CD4-positive, alpha-beta T cell (primary cell): ENCODE results near the gene TNS3. TPM values are rescaled to one million over a fixed set of nuclear protein-coding genes. Genes with fewer than 3 reads are reported as not detected.
"Not testable (repeated sequence)": the region's sequence is repeated elsewhere in the genome, so short reads cannot be mapped to it uniquely, and the experiment has no call there.

Experiments used
- ATAC-seq: fragments of 200-7000 bp; cut with Tn5 transposase; one replicate; pipeline ENCODE4 v1.10.0; 2022; ENCODE audit warnings: mild to moderate bottlenecking; ENCODE audit not compliant: poor library complexity
- CTCF ChIA-PET: fragments of 350-600 bp; sonication (Branson Sonifier 250); formaldehyde crosslinking; loops from one replicate; lab custom pipeline; 2021; ENCODE audit warnings: antibody characterized with exemption, inconsistent platforms; lab: Charles Lee
- POLR2A ChIA-PET: fragments of 350-600 bp; sonication (Branson Sonifier 250); formaldehyde crosslinking; loops from one replicate; lab custom pipeline; 2021; ENCODE audit warnings: antibody characterized with exemption, inconsistent platforms; lab: Charles Lee
- DNase-seq, 14 experiments: peaks; one replicate each; pipeline ENCODE4 v3.0.0-alpha.2; 2013 to 2020; ENCODE audit warnings: mixed read lengths in 2 of 14
- H3K27ac ChIP-seq, 2 donors: one replicate each; pipeline versions ENCODE4 v1.5.1 to v1.7.0; 2013; ENCODE audit warnings: low read length in 2 of 2, low read depth in 1 of 2, mild to moderate bottlenecking in 1 of 2
- H3K27me3 ChIP-seq, 2 experiments: 1 replicate in 1 of 2; 2 replicates in 1 of 2; pipeline versions ENCODE4 v1.6.1 to v1.7.0; 2013; ENCODE audit warnings: low read length in 2 of 2, control low read depth in 1 of 2, mild to moderate bottlenecking in 1 of 2, moderate library complexity in 1 of 2; ENCODE audit not compliant: insufficient read depth in 2 of 2, control insufficient read depth in 1 of 2
- H3K36me3 ChIP-seq: one replicate; pipeline ENCODE4 v1.6.1; 2013; ENCODE audit warnings: low read length, control low read depth; ENCODE audit not compliant: insufficient read depth
- H3K4me1 ChIP-seq: one replicate; pipeline ENCODE4 v1.6.1; 2013; ENCODE audit warnings: low read length, control low read depth; ENCODE audit not compliant: insufficient read depth
- H3K4me3 ChIP-seq: one replicate; pipeline ENCODE4 v1.5.1; 2013; ENCODE audit warnings: mild to moderate bottlenecking, low read length, moderate library complexity
- H3K9me3 ChIP-seq, 2 experiments: 1 replicate in 1 of 2; 2 replicates in 1 of 2; pipeline versions ENCODE4 v1.6.1 to v1.7.0; 2013; ENCODE audit warnings: low read length in 2 of 2, mild to moderate bottlenecking in 2 of 2, control low read depth in 1 of 2, moderate library complexity in 1 of 2; ENCODE audit not compliant: control insufficient read depth in 1 of 2, insufficient read depth in 1 of 2
- H3K27ac Mint-ChIP-seq: one replicate; pipeline ENCODE4 v1.8.0; 2020; ENCODE audit warnings: mixed read lengths
- H3K27me3 Mint-ChIP-seq: one replicate; pipeline ENCODE4 v1.8.0; 2021; ENCODE audit warnings: mixed read lengths
- H3K36me3 Mint-ChIP-seq: one replicate; pipeline ENCODE4 v1.8.0; 2021; ENCODE audit warnings: low read depth, mixed read lengths
- H3K4me1 Mint-ChIP-seq: one replicate; pipeline ENCODE4 v1.8.0; 2021; ENCODE audit warnings: low read depth, mixed read lengths
- H3K4me3 Mint-ChIP-seq: one replicate; pipeline ENCODE4 v1.8.0; 2020; ENCODE audit warnings: mild to moderate bottlenecking, mixed read lengths
- H3K9me3 Mint-ChIP-seq: one replicate; pipeline ENCODE4 v1.8.0; 2020; ENCODE audit warnings: mixed read lengths
- CTCF ChIP-seq: fragments of 200-600 bp; IDR thresholded peaks from one replicate; pipeline ENCODE4 v1.8.0; 2022; ENCODE audit warnings: antibody characterized with exemption, mild to moderate bottlenecking
- intact Hi-C, 2 experiments: fragments of 100-400 bp; cut with DNase I in 1 of 2; cut with micrococcal nuclease in 1 of 2; formaldehyde crosslinking; loops; one replicate each; pipeline versions ENCODE4 v1.15.1 to v1.9.0; 2023 to 2025; cut with DNase I, micrococcal nuclease
- total RNA-seq, 174 experiments: library from RNA in 2 of 174; stranded (reverse) in 2 of 174; gene quantifications; one replicate each; pipeline ENCODE4 v1.2.3 and lab custom pipeline; 2021 to 2026

The TNS3 gene
- total RNA-seq, 2 experiments from 2014 or later, result 0.16 to 0.47 TPM

- Histone ChIP-seq H3K4me3 (no peak overlapping the region), H3K36me3 (no peaks in the 10 kb centered on the region), H3K4me1 (no peaks in the 10 kb centered on the region), H3K9me3 (peaks cover 0 to 4% of the 10 kb centered on the region in 2 experiments), H3K27me3 (no peaks in the 10 kb centered on the region), H3K27ac (no peak overlapping the region)
- Mint-ChIP-seq H3K4me1 (no peaks in the 10 kb centered on the region), H3K27me3 (no peaks in the 10 kb centered on the region), H3K36me3 (no peaks in the 10 kb centered on the region), H3K9me3 (peaks cover 4% of the 10 kb centered on the region), H3K27ac (no peak overlapping the region), H3K4me3 (no peak overlapping the region)
- intact Hi-C loops, result no loop called here
- no peak for TF ChIP-seq CTCF
- ATAC-seq (no peak), DNase-seq (no peak)
- CTCF ChIA-PET, result no interaction called here
- POLR2A ChIA-PET, result no interaction called here
These were observed 317.8 kb downstream of the TNS3 start for GRCh38 chr7:47264021-47264651.

GRCh38 chr7:47262881-47263280 is 319.0 kb downstream of the TNS3 start:
- intact Hi-C loops, result no loop called here
- H3K4me1 Mint-ChIP-seq, result no peaks in the 10 kb centered on the region
- no peaks in the 10 kb centered on the region for H3K36me3 ChIP-seq
- no peak overlapping the region for H3K4me3 Mint-ChIP-seq
- no peaks in the 10 kb centered on the region for H3K27me3 ChIP-seq
- no peak overlapping the region for H3K27ac ChIP-seq
- TF ChIP-seq CTCF, result no peak
- no peaks in the 10 kb centered on the region for H3K36me3 Mint-ChIP-seq
- DNase-seq (no peak), ATAC-seq (no peak)
- H3K4me1 ChIP-seq, result no peaks in the 10 kb centered on the region
- peaks cover 1% of the 10 kb centered on the region for H3K27me3 Mint-ChIP-seq
- peaks cover 0 to 4% of the 10 kb centered on the region in 2 experiments for H3K9me3 ChIP-seq
- H3K4me3 ChIP-seq, result no peak overlapping the region
- H3K27ac Mint-ChIP-seq, result no peak overlapping the region
- ChIA-PET CTCF (no interaction called here), POLR2A (no interaction called here)
- peaks cover 1% of the 10 kb centered on the region for H3K9me3 Mint-ChIP-seq

- H3K9me3 ChIP-seq, intact Hi-C loops, H3K4me3 ChIP-seq, H3K27ac Mint-ChIP-seq, H3K27ac ChIP-seq, H3K4me1 ChIP-seq, H3K9me3 Mint-ChIP-seq, CTCF ChIA-PET, H3K4me1 Mint-ChIP-seq, DNase-seq, H3K27me3 Mint-ChIP-seq, POLR2A ChIA-PET, H3K27me3 ChIP-seq, H3K36me3 Mint-ChIP-seq, ATAC-seq, H3K4me3 Mint-ChIP-seq, H3K36me3 ChIP-seq: not testable (repeated sequence)
These were observed 319.8 kb downstream of the TNS3 start for GRCh38 chr7:47262160-47262559.

GRCh38 chr7:47260270-47260669 is 321.6 kb downstream of the TNS3 start:
- H3K27me3 Mint-ChIP-seq, result peaks cover 24% of the 10 kb centered on the region
- no peaks in the 10 kb centered on the region for H3K4me1 Mint-ChIP-seq
- H3K4me1 ChIP-seq, result no peaks in the 10 kb centered on the region
- H3K36me3 Mint-ChIP-seq, result no peaks in the 10 kb centered on the region
- no peak overlapping the region for H3K4me3 ChIP-seq
- H3K4me3 Mint-ChIP-seq, result no peak overlapping the region
- ChIA-PET POLR2A (no interaction called here), CTCF (no interaction called here)
- H3K27me3 ChIP-seq, result peaks cover 3 to 7% of the 10 kb centered on the region in 2 experiments
- no peak overlapping the region for H3K27ac Mint-ChIP-seq
- TF ChIP-seq CTCF, result no peak
- no peaks in the 10 kb centered on the region for H3K36me3 ChIP-seq
- H3K9me3 Mint-ChIP-seq, result no peaks in the 10 kb centered on the region
- no peak for DNase-seq
- intact Hi-C loops, result no loop called here
- ATAC-seq, result no peak
- H3K27ac ChIP-seq, result no peak overlapping the region
- H3K9me3 ChIP-seq, result no peaks in the 10 kb centered on the region
